GM21528 (cell line): ENCODE data around the gene ANOS1.
"Not testable (repeated sequence)": the region's sequence is repeated elsewhere in the genome, so short reads cannot be mapped to it uniquely, and the experiment has no call there.

Experiments used
- ATAC-seq: cut with Tn5 transposase; IDR thresholded peaks from one replicate; pipeline ENCODE4 v1.9.1; 2021; ENCODE audit warnings: mild to moderate bottlenecking, moderate library complexity; ENCODE audit not compliant: unreplicated experiment, low FRiP score

ANOS1 gene

GRCh38 chrX:8731559-8732395, at the start of gene ANOS1:
ANOS1 (minus strand) TSS chrX:8732137; CDS start chrX:8732036, 101 bp downstream.
- ATAC-seq = no peak

- ATAC-seq = no peak
Observed at GRCh38 chrX:8773117-8773516, 41.2 kb upstream of the ANOS1 start.

- ATAC-seq = no peak
Observed at GRCh38 chrX:8760021-8760420, 28.1 kb upstream of the ANOS1 start.

- not testable (repeated sequence) for ATAC-seq
Observed at GRCh38 chrX:8758706-8759105, 26.8 kb upstream of the ANOS1 start.

- not testable (repeated sequence) for ATAC-seq
Observed at GRCh38 chrX:8757609-8758389, 25.9 kb upstream of the ANOS1 start.

GRCh38 chrX:8755813-8756212, 23.9 kb upstream of the ANOS1 start:
- ATAC-seq = no peak

- ATAC-seq = no peak
Observed at GRCh38 chrX:8755116-8755515, 23.2 kb upstream of the ANOS1 start.

GRCh38 chrX:8749697-8750096, 17.8 kb upstream of the ANOS1 start:
- ATAC-seq = no peak

- no peak for ATAC-seq
Observed at GRCh38 chrX:8748855-8749254, 16.9 kb upstream of the ANOS1 start.

- ATAC-seq = no peak
Observed at GRCh38 chrX:8743126-8743732, 11.3 kb upstream of the ANOS1 start.

- no peak for ATAC-seq
Observed at GRCh38 chrX:8741981-8742380, 10.0 kb upstream of the ANOS1 start.

- no peak for ATAC-seq
Observed at GRCh38 chrX:8738588-8739189, 6.8 kb upstream of the ANOS1 start.

GRCh38 chrX:8737883-8738282, 5.9 kb upstream of the ANOS1 start:
- no peak for ATAC-seq

GRCh38 chrX:8730812-8731558, 952 bp downstream of the ANOS1 start:
- no peak for ATAC-seq

GRCh38 chrX:8729811-8730210, 2.1 kb downstream of the ANOS1 start:
- ATAC-seq = no peak

- ATAC-seq = no peak
Observed at GRCh38 chrX:8728932-8729535, 2.9 kb downstream of the ANOS1 start.

GRCh38 chrX:8726031-8726652, 5.8 kb downstream of the ANOS1 start:
- no peak for ATAC-seq

GRCh38 chrX:8724300-8724699, 7.6 kb downstream of the ANOS1 start:
- no peak for ATAC-seq

GRCh38 chrX:8721536-8721935, 10.4 kb downstream of the ANOS1 start:
- no peak for ATAC-seq
